ENCODE data around the gene PRKCE.

PRKCE gene

DNA sequence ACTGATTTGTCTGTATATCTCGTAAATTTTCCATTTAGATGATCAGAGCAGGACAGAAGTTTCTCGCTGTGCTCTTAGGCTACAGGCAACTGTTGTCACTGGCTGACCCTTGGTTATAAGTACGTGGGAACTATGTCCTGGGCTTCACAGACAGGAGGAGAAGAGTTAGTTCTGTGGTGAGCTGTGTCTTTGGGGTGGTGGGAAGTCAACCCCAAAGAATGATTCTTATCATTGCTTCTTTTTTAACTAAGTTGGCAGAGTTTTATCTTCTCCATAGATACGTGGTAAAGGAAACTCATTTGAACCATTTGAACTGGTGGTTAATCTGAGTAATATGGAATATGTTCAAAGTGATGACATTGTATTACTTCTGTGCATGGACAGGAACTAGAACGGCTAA, 415.1 kb downstream of the PRKCE start:
- no peak for DNase-seq (ENCODE audit: low spot score)
- TF ChIP-seq, protein P1, sequence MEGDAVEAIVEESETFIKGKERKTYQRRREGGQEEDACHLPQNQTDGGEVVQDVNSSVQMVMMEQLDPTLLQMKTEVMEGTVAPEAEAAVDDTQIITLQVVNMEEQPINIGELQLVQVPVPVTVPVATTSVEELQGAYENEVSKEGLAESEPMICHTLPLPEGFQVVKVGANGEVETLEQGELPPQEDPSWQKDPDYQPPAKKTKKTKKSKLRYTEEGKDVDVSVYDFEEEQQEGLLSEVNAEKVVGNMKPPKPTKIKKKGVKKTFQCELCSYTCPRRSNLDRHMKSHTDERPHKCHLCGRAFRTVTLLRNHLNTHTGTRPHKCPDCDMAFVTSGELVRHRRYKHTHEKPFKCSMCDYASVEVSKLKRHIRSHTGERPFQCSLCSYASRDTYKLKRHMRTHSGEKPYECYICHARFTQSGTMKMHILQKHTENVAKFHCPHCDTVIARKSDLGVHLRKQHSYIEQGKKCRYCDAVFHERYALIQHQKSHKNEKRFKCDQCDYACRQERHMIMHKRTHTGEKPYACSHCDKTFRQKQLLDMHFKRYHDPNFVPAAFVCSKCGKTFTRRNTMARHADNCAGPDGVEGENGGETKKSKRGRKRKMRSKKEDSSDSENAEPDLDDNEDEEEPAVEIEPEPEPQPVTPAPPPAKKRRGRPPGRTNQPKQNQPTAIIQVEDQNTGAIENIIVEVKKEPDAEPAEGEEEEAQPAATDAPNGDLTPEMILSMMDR (IDR thresholded peaks at IDR 0.05; ENCODE audit: extremely low read depth, missing control alignments) = no peak

DNA sequence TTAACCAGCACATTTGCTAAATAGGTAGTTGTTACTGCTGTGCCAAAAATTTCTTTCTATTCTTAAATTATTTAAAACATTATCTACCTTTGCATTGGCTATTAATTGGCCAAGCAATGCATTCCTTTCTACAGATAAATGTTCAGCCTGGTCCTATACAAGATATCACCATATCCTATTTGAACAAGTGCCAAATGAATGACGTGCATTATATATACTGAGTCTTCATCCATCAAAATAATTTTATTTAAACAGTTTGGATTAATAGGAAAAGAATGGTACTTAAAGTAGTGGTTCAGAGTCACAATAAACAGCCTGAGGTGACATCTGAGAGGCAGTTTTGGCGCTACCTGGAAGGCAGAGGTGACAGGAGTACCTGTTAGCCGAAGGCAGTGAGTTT, 415.6 kb downstream of the PRKCE start:
- TF ChIP-seq, protein P1 (IDR thresholded peaks at IDR 0.05; ENCODE audit: extremely low read depth, missing control alignments) = no peak
- DNase-seq (ENCODE audit: low spot score) = no peak

DNA sequence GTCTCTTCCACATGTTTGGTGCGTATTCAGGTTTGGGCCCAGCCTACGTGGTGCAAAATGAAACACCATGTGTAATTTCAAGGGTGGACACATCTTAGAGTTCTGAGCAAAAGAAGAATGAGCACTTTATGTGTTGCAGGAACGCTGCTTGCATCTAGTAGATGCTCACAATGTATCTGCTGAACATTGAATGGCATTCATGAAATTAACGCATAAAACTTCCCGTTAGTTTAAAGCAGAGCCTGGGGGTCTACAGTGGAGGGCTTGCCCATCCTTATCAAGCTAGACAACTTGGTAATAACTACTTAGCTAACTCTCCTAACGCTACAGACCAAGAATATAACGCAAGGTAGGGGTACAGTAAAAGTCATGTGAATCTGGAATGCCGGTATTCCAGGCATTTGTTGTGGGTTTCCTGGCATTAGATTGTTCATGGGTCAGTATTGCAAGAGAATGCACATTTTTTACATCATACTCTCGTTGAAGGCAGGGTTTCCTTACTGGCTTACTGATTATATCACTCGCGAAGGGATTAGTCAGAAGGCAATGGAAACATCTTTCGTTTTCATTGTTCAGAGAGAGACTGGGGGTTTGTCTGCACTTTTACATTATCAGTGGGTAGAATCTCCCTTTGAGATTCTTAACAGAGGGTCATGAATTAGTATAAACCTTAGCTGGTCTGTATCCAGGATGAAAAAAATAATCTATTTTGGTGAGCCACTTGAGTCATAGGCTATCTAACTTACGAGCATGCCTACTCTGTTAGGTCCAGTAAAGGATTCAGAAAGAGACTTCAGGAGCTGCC, 416.2 kb downstream of the PRKCE start:
- no peak for DNase-seq (ENCODE audit: low spot score)
- TF ChIP-seq, protein P1 (IDR thresholded peaks at IDR 0.05; ENCODE audit: extremely low read depth, missing control alignments) = no peak

DNA sequence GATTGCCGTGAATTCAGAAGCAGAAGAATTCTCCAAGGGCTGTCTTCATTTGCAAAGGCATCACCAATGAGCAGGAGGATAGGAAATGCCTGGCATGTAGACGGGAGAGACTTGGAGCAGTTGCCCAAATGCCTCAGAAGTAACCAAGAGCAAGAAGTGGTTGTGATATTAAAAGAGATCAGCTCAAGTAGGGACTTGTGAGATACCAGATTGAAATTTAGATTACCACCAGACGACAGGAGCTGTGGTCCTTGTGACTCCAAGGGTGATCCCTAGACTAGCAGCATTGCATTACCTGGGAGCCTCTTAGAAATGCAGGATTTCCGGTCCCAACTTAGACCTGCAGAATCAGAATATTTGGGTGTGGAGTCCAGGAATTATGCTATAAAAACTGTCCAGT, 417.2 kb downstream of the PRKCE start:
- DNase-seq (ENCODE audit: low spot score) = no peak
- TF ChIP-seq, protein P1 (IDR thresholded peaks at IDR 0.05; ENCODE audit: extremely low read depth, missing control alignments) = no peak

DNA sequence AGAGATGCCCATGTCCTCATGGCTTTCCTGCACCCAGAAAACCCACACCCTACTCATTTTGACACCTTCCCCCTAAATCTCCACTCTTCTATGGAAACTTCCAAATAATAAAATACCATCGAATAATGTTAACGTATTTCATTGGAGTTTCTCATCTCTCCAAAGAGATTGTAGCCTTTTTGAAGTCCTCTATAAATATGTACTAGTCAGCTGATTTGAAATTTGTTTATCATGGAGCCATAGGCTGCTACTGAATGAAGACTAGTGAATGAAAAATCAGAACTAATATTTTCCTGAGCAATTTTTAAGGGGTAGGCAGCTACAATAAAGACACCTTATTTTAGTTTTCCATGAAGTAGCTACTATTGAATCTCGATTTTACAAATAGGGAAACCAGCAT, 419.6 kb downstream of the PRKCE start:
- no peak for DNase-seq (ENCODE audit: low spot score)
- TF ChIP-seq, protein P1 (IDR thresholded peaks at IDR 0.05; ENCODE audit: extremely low read depth, missing control alignments) = no peak

DNA sequence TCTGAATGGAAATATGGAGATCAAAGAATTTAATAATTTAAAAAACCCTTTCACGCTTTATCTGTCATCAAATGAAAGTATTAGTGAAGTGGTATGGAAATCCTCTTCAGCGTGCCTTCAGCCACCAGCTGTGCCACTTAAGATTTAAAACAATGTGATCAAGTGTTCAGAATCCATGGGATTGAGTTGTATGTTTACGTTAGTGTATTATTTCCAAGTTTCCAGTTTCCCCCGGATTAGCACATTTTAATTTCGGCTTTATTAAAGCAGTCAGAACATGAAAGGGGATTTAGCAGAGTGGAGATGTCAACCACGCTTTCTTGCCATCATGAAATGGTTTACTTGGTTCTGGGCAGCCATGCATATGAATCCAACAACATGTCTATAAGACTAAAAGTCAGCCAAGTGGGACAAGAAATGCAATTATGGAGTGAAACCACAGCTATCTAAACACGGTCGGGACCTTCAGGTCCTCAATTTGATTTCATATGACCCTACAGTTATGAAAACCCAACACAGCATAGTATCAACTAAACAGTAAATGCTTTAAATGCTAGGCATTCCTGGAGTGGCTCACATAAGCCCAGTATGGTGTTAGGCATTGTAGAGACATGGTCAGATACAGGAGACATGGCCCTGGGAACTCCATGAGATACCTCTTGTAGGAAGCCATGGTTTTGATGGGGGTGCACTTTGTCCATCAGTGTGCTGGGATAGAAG, 420.8 kb downstream of the PRKCE start:
- no peak for DNase-seq (ENCODE audit: low spot score)
- TF ChIP-seq, protein P1 (IDR thresholded peaks at IDR 0.05; ENCODE audit: extremely low read depth, missing control alignments) = no peak

DNA sequence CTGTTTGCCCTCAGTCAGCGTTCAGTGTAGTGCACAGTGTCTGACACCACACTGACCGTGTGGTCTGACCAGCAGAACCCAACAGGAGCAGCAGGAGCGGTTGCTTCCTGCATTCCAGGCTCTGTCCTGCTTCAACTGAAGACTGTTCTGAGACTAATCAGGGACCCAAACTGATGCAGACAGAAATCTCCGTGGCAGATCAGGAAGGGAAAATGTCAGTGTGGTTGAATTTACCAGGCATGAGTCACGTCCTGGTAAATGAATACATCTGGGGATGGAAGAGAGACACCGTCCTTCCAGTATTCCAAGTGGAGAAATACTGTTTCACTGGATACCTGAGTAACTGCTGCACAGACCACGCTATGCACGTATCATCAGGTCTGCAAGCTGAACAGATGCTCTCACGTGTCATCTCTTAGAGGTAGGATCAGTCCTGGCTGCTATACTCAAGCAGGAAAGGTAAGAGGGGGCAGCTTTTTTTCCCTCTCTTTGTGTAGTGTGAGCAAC, 422.1 kb downstream of the PRKCE start:
- TF ChIP-seq, protein P1 (IDR thresholded peaks at IDR 0.05; ENCODE audit: extremely low read depth, missing control alignments) = no peak
- no peak for DNase-seq (ENCODE audit: low spot score)

All from GM20000 (cell line).